Thyroid gland (tissue), 4 donors: Measurements from ENCODE around the gene NT5C. TPM values are rescaled to one million over a fixed set of nuclear protein-coding genes. Genes with fewer than 3 reads are reported as not detected.
A peak's percentile ranks its signal among the peaks of the same experiment; 100 is the strongest.

Source experiments
- DNase-seq, 2 donors: peaks; one replicate each; pipeline ENCODE4 v3.0.0-alpha.2; 2019
- H3K27ac ChIP-seq, 3 donors: fragments of 200-600 bp; sonication (generic); 1 replicate in 2 of 3; 2 replicates in 1 of 3; pipeline ENCODE4 v1.5.1; 2016 to 2019; ENCODE audit warnings: mild to moderate bottlenecking in 1 of 3, moderate library complexity in 1 of 3
- H3K27me3 ChIP-seq: fragments of 200-600 bp; sonication (generic); one replicate; pipeline ENCODE4 v1.5.1; 2019
- H3K36me3 ChIP-seq, 2 donors: fragments of 200-600 bp; sonication (generic); one replicate each; pipeline ENCODE4 v1.5.1; 2016 to 2019
- H3K4me1 ChIP-seq, 2 donors: fragments of 200-600 bp; sonication (generic); one replicate each; pipeline ENCODE4 v1.5.1; 2017 to 2019
- H3K4me3 ChIP-seq, 3 donors: fragments of 200-600 bp; sonication (generic); replicated peaks in 1 of 3; 1 replicate in 2 of 3; 2 replicates in 1 of 3; pipeline ENCODE4 v1.5.1; 2016; ENCODE audit warnings: mild to moderate bottlenecking in 1 of 3
- H3K9me3 ChIP-seq: fragments of 200-600 bp; sonication (generic); one replicate; pipeline ENCODE4 v1.5.1; 2017
- POLR2A ChIP-seq, 2 donors: fragments of 450-650 bp; IDR thresholded peaks; one replicate each; pipeline ENCODE4 v1.6.1; 2017; ENCODE audit warnings: antibody characterized with exemption in 2 of 2, mild to moderate bottlenecking in 2 of 2, moderate library complexity in 1 of 2
- WGBS, 2 donors: methylation state at CpG; one replicate each; pipeline ENCODE4 v1.1.5; 2017; 5-methylcytosine and 5-hydroxymethylcytosine counted together
- intact Hi-C: fragments of 100-400 bp; cut with DNase I; formaldehyde crosslinking; loops from one replicate; pipeline ENCODE4 v1.15.1; 2023
- total RNA-seq, 4 donors: library from RNA; depleted of rRNA; stranded (reverse); fragments of >200 nt; gene quantifications; one replicate each; pipeline ENCODE4 v1.2.3, GENCODE V29; 2016
- TF ChIP-seq, protein P1 (sequence below), 6 experiments: fragments of 200-600 bp in 3 of 6; fragments of 450-650 bp in 3 of 6; sonication (generic) in 3 of 6; IDR thresholded peaks; one replicate each; pipeline ENCODE4 v1.5.1; 2016 to 2019; ENCODE audit warnings: antibody characterized with exemption in 6 of 6, mild to moderate bottlenecking in 2 of 6, inconsistent platforms in 1 of 6, moderate library complexity in 1 of 6

NT5C gene
- total RNA-seq, 4 donors from 2014 or later = 84.7 to 203 (median 107) TPM

DNA sequence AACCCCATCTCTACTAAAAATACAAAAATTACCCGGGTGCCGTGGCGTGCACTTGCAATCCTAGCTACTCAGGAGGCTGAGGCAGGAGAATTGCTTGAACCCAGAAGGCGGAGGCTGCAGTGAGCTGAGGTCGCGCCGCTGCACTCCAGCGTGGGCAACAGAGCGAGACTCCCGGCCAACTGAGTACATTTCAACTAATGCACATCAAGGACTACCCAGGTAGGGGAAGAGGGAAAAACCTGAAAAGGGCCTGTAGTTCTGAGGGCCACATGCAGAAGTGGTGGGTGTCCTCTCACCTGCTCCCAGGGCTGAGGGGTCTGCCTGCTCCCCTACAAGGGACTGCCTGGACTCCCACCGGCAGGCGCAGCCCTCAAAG, 44.4 kb downstream of the NT5C start:
- Histone ChIP-seq H3K9me3 (no peaks in the 10 kb centered on the region), H3K4me1 (peaks cover 41 to 68% of the 10 kb centered on the region in 2 donors), H3K36me3 (no peaks in the 10 kb centered on the region), H3K4me3 (peak overlapping the region in 1 of 3 donors; percentile 52), H3K27me3 (no peaks in the 10 kb centered on the region), H3K27ac (peak overlapping the region; percentile 69 to 88 (median 84))
- intact Hi-C loops = no loop called here
- WGBS, 2 donors = 45 to 58% methylated on average over 11 to 12 of the region's 12 CpGs
- TF ChIP-seq POLR2A (IDR thresholded peaks at IDR 0.05) = no peak
- TF ChIP-seq, protein P1, sequence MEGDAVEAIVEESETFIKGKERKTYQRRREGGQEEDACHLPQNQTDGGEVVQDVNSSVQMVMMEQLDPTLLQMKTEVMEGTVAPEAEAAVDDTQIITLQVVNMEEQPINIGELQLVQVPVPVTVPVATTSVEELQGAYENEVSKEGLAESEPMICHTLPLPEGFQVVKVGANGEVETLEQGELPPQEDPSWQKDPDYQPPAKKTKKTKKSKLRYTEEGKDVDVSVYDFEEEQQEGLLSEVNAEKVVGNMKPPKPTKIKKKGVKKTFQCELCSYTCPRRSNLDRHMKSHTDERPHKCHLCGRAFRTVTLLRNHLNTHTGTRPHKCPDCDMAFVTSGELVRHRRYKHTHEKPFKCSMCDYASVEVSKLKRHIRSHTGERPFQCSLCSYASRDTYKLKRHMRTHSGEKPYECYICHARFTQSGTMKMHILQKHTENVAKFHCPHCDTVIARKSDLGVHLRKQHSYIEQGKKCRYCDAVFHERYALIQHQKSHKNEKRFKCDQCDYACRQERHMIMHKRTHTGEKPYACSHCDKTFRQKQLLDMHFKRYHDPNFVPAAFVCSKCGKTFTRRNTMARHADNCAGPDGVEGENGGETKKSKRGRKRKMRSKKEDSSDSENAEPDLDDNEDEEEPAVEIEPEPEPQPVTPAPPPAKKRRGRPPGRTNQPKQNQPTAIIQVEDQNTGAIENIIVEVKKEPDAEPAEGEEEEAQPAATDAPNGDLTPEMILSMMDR (IDR thresholded peaks at IDR 0.05) = no peak
- DNase-seq = no peak

DNA sequence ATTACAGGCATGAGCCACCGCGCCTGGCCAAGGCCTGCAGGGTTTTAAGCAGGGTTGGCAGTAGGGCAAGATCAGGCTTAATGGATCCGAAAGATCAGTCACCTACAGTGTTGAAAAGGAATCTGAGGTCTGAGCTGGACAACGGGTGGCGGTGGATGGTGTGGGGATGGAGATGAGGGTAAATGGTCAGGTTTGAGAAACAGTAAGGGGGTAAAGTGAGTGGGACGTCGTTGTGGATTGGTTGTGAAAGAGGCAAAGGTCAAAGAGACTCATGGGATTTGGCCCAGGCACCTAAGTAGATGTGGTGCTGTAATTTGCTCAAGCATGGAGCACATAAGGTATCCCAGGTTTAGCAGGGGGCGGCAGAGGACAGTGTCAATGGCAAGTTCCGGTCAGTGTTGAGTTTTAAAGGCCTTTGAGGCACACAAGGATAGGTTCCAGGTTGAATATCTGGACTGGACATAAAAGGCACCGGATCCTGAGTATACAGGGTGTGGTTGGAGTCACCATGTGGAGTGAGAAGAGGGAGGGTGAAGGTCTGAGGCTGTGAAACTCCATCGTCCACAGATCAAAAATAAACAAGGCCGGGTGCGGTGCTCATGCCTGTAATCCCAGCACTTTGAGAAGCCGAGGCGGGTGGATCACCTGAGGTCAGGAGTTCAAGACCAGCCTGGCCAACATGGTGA, 44.9 kb downstream of the NT5C start:
- H3K4me3 ChIP-seq = no peak overlapping the region
- intact Hi-C loops = no loop called here
- 84 to 85% methylated on average over 15 of the region's 15 CpGs for WGBS, 2 donors
- H3K27ac ChIP-seq = peak overlapping the region in 2 of 3 donors; percentile 84 to 88
- no peaks in the 10 kb centered on the region for H3K36me3 ChIP-seq
- TF ChIP-seq POLR2A (IDR thresholded peaks at IDR 0.05) = no peak
- TF ChIP-seq, protein P1 (IDR thresholded peaks at IDR 0.05) = no peak
- peaks cover 35 to 62% of the 10 kb centered on the region in 2 donors for H3K4me1 ChIP-seq
- H3K27me3 ChIP-seq = no peaks in the 10 kb centered on the region
- no peak for DNase-seq
- no peaks in the 10 kb centered on the region for H3K9me3 ChIP-seq

DNA sequence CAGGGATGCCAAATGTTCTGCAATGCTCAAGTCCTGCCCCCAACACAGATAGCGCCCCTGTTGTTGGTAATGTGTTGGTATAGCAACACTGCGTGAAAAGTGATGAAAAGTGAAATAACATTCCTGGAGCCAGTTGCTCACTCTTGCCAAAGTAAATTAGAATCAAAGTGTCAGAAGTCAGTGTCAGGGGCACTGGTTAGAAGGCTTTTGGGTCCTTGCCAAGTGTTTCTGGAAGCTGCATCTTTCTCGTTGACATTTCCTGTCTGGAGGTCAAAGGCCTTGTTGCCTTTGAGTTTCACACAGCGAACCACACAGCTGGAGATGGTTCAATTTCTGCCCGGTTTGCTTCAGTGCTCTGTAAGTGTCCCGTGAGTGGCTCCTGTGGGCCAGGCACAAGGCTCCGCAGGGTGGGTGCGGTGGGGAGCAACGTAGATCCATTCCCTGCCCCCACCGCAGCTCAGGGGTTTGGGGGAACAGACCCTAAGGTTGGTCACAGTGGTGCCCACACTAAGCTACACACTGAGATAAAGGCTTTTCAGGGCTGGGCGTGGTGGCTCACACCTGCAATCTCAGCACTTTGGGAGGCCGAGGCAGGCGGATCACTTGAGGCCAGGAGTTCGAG, 47.4 kb downstream of the NT5C start:
- H3K9me3 ChIP-seq = no peaks in the 10 kb centered on the region
- no peak for TF ChIP-seq POLR2A (IDR thresholded peaks at IDR 0.05)
- TF ChIP-seq, protein P1 (IDR thresholded peaks at IDR 0.05) = no peak
- intact Hi-C loops = no loop called here
- no peaks in the 10 kb centered on the region for H3K36me3 ChIP-seq
- H3K27me3 ChIP-seq = no peaks in the 10 kb centered on the region
- peak overlapping the region in 2 of 3 donors; percentile 14 to 55 for H3K27ac ChIP-seq
- DNase-seq = peak in 1 of 2 donors; percentile 46
- peaks cover 23 to 46% of the 10 kb centered on the region in 2 donors for H3K4me1 ChIP-seq
- 40 to 56% methylated on average over 10 to 14 of the region's 14 CpGs for WGBS, 2 donors
- H3K4me3 ChIP-seq = no peak overlapping the region

- no peaks in the 10 kb centered on the region for H3K9me3 ChIP-seq
- H3K4me1 ChIP-seq = peaks cover 20 to 47% of the 10 kb centered on the region in 2 donors
- no peaks in the 10 kb centered on the region for H3K36me3 ChIP-seq
- H3K27ac ChIP-seq = no peak overlapping the region
- WGBS, 2 donors = 82 to 89% methylated on average over 6 of the region's 6 CpGs
- no peaks in the 10 kb centered on the region for H3K27me3 ChIP-seq
- TF ChIP-seq POLR2A (IDR thresholded peaks at IDR 0.05) = no peak
- TF ChIP-seq, protein P1 (IDR thresholded peaks at IDR 0.05) = no peak
- no peak overlapping the region for H3K4me3 ChIP-seq
- intact Hi-C loops = no loop called here
- DNase-seq = no peak
Observed at GRCh38 chr17:75082683-75083082, 48.9 kb downstream of the NT5C start.
